Pancreas (tissue), 10 donors: ENCODE results near the gene FAM170B. TPM values are rescaled to one million over a fixed set of nuclear protein-coding genes. Genes with fewer than 3 reads are reported as not detected.

ENCODE experiments used
- ATAC-seq, 4 donors: fragments of 200-7000 bp; cut with Tn5 transposase; one replicate each; pipeline versions ENCODE4 v1.8.0 to v1.9.1; 2020; ENCODE audit warnings: mild to moderate bottlenecking in 4 of 4, moderate library complexity in 4 of 4
- DNase-seq, 6 donors: peaks; one replicate each; pipeline ENCODE4 v3.0.0-alpha.2; 2020
- FAIRE-seq: peaks from 2 replicates; lab custom pipeline; 2012; peaks lifted over from hg19 to GRCh38; lab: Jason Lieb, UNC
- H3K27ac ChIP-seq, 4 donors: fragments of 200-600 bp; sonication (generic); 1 replicate in 3 of 4; 2 replicates in 1 of 4; pipeline versions ENCODE4 v1.5.0 to v1.8.0; 2020
- H3K27me3 ChIP-seq, 4 donors: fragments of 200-600 bp; one replicate each; pipeline ENCODE4 v1.8.0; 2021
- H3K36me3 ChIP-seq, 3 donors: fragments of 200-600 bp; sonication (generic) in 1 of 3; one replicate each; pipeline versions ENCODE4 v1.5.0 to v1.8.0; 2020 to 2021
- H3K4me1 ChIP-seq, 3 donors: fragments of 200-600 bp; one replicate each; pipeline ENCODE4 v1.8.0; 2021
- H3K4me3 ChIP-seq, 4 donors: fragments of 200-600 bp; sonication (generic) in 2 of 4; one replicate each; pipeline versions ENCODE4 v1.5.0 to v1.8.0; 2020 to 2021
- H3K9me3 ChIP-seq, 4 donors: fragments of 200-600 bp; one replicate each; pipeline ENCODE4 v1.8.0; 2021
- WGBS, 2 donors: extraction: QIAGEN DNeasy Blood & Tissue Kit; methylation state at CpG; one replicate each; pipeline ENCODE4 v1.1.7; 2013; 5-methylcytosine and 5-hydroxymethylcytosine counted together
- intact Hi-C, 3 donors: fragments of 100-400 bp; cut with DNase I; formaldehyde crosslinking; loops; one replicate each; pipeline versions ENCODE4 v1.11.1 to v1.14.2; 2022
- polyA plus RNA-seq, 2 donors: library from polyadenylated mRNA; stranded (reverse); fragments of 200-250 nt; gene quantifications; one replicate each; pipeline ENCODE4 v1.2.3, GENCODE V29; 2013
- total RNA-seq, 6 donors: library from RNA; stranded (reverse); fragmentation: NEBNext Ultra II Directional in 4 of 6; extraction: Animal tissue kit (Norgen Biotek cat#: 25700) in 4 of 6; gene quantifications; one replicate each; pipeline versions ENCODE4 v1.2.1 to v1.2.4, GENCODE V29; 2021 to 2023
- TF ChIP-seq, protein P1 (sequence below), 4 donors: fragments of 200-600 bp; sonication (generic) in 3 of 4; IDR thresholded peaks; one replicate each; pipeline versions ENCODE4 v1.5.0 to v1.8.0; 2021; ENCODE audit warnings: antibody characterized with exemption in 4 of 4
- donor health status: healthy with polysubstance abuse.
- donor health status: DM: no; HTN: no; CAD: no; lungs with moderate emphysema.
- donor health status: DM: no; HTN: no; CAD: no.
- donor health status: control.
- donor health status: control.
- donor health status: Bipolar disorder and iron deficiency.
- donor health status: DM: yes; HTN: yes; CAD: no.
- donor health status: DM: no; HTN: no; CAD: no.
- donor health status: DM: no; HTN: no; CAD: no.
- donor health status: DM: yes; HTN: yes; CAD: no.

The FAM170B gene
- total and polyA plus RNA-seq, 8 donors: not detected

DNA sequence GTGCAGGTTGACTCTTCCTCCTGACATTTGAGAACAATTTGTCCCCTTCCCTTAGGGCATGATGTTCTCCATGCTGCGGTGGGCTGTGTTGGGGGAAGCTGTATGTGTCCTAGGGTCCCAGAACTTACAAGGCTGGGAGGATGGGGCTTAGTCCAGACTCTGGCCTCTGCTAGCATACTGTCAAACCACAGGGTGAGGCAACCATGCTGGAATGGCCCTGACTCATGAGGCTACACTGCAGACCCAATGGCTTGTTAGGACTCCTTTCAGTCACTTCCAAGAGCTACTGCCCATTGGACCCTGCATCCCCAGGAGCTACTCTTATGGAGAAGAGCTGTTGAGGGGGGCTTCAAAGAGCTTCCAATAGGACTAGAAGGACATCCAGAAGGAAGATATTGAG lies 20.1 kb upstream of the FAM170B start:
- intact Hi-C loops: no loop called here
- FAIRE-seq (no peak), ATAC-seq (no peak), DNase-seq (no peak)
- no peak overlapping the region for H3K27ac ChIP-seq
- WGBS, 2 donors: 86 to 91% methylated on average over 1 of the region's 1 CpG
- H3K4me3 ChIP-seq: no peak overlapping the region
- H3K9me3 ChIP-seq: no peaks in the 10 kb centered on the region
- H3K36me3 ChIP-seq: no peaks in the 10 kb centered on the region
- no peaks in the 10 kb centered on the region for H3K27me3 ChIP-seq
- no peaks in the 10 kb centered on the region for H3K4me1 ChIP-seq
- TF ChIP-seq, protein P1, sequence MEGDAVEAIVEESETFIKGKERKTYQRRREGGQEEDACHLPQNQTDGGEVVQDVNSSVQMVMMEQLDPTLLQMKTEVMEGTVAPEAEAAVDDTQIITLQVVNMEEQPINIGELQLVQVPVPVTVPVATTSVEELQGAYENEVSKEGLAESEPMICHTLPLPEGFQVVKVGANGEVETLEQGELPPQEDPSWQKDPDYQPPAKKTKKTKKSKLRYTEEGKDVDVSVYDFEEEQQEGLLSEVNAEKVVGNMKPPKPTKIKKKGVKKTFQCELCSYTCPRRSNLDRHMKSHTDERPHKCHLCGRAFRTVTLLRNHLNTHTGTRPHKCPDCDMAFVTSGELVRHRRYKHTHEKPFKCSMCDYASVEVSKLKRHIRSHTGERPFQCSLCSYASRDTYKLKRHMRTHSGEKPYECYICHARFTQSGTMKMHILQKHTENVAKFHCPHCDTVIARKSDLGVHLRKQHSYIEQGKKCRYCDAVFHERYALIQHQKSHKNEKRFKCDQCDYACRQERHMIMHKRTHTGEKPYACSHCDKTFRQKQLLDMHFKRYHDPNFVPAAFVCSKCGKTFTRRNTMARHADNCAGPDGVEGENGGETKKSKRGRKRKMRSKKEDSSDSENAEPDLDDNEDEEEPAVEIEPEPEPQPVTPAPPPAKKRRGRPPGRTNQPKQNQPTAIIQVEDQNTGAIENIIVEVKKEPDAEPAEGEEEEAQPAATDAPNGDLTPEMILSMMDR (IDR thresholded peaks at IDR 0.05): no peak

DNA sequence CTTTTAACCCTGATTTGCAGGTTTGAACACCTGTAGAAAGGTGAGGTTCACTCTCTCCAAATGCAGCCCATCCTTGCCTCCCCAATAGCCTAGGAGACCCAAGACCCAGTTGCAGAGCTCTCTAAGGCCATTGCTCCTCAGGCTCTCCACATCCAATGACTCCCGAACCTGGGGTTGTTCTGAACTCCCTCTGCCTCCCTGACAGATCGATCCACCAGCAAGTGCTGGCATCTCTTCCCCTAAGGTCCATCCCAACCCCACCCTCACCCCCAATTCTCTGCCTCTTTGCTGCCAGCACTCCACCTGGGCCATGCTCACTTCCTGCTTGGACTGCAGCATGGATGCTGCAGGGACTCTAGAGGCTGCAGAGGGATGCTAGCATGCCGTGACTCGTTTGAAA lies 19.3 kb upstream of the FAM170B start:
- Histone ChIP-seq H3K9me3 (no peaks in the 10 kb centered on the region), H3K4me1 (no peaks in the 10 kb centered on the region), H3K4me3 (no peak overlapping the region), H3K27ac (no peak overlapping the region), H3K36me3 (no peaks in the 10 kb centered on the region), H3K27me3 (no peaks in the 10 kb centered on the region)
- TF ChIP-seq, protein P1 (IDR thresholded peaks at IDR 0.05): no peak
- no peak for DNase-seq
- intact Hi-C loops: no loop called here
- whole genome bisulfite sequencing, 2 donors: 38 to 50% methylated on average over 4 of the region's 4 CpGs
- no peak for ATAC-seq
- FAIRE-seq: no peak

GRCh38 chr10:49152663-49153062 lies 18.8 kb upstream of the FAM170B start:
- Histone ChIP-seq H3K4me1 (no peaks in the 10 kb centered on the region), H3K27me3 (no peaks in the 10 kb centered on the region), H3K4me3 (no peak overlapping the region), H3K27ac (no peak overlapping the region), H3K36me3 (no peaks in the 10 kb centered on the region), H3K9me3 (no peaks in the 10 kb centered on the region)
- 54 to 56% methylated on average over 4 of the region's 4 CpGs for WGBS, 2 donors
- ATAC-seq (no peak), FAIRE-seq (no peak), DNase-seq (no peak)
- intact Hi-C loops: no loop called here
- TF ChIP-seq, protein P1 (IDR thresholded peaks at IDR 0.05): no peak

DNA sequence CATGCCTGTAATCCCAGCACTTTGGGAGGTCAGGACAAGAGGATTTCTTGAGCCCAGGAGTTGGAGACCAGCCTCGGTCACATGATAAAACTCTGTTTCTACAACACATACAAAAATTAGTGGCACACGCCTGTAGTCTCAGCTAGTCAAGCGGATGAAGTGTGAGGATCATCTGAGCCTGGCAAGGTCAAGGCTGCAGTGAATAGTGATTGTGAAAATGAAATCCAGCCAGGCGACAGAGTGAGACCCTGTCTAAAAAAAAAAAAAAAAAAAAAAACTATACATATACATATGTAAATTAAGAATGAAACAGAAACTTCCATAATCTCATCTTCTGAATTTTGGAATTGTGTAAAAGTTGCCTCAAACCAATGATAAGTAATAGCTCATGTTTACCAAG lies 18.2 kb upstream of the FAM170B start:
- Histone ChIP-seq H3K4me3 (no peak overlapping the region), H3K27ac (no peak overlapping the region), H3K36me3 (no peaks in the 10 kb centered on the region), H3K27me3 (no peaks in the 10 kb centered on the region), H3K4me1 (no peaks in the 10 kb centered on the region), H3K9me3 (no peaks in the 10 kb centered on the region)
- TF ChIP-seq, protein P1 (IDR thresholded peaks at IDR 0.05): no peak
- FAIRE-seq (no peak), ATAC-seq (no peak), DNase-seq (no peak)
- intact Hi-C loops: no loop called here
- WGBS, 2 donors: 66 to 73% methylated on average over 4 of the region's 4 CpGs

GRCh38 chr10:49151481-49151880 lies 17.7 kb upstream of the FAM170B start:
- Histone ChIP-seq H3K4me1 (no peaks in the 10 kb centered on the region), H3K27me3 (no peaks in the 10 kb centered on the region), H3K4me3 (no peak overlapping the region), H3K27ac (no peak overlapping the region), H3K9me3 (no peaks in the 10 kb centered on the region), H3K36me3 (no peaks in the 10 kb centered on the region)
- FAIRE-seq: no peak
- DNase-seq: no peak
- TF ChIP-seq, protein P1 (IDR thresholded peaks at IDR 0.05): no peak
- no peak for ATAC-seq
- 37 to 40% methylated on average over 1 of the region's 1 CpG for WGBS, 2 donors
- intact Hi-C loops: no loop called here
